Fibroblast of pulmonary artery (primary cell): Measurements from ENCODE around the gene TUSC2.

Experiments
- DNase-seq: peaks from one replicate; pipeline ENCODE4 v3.0.0-alpha.2; 2010; ENCODE audit warnings: low read depth
- H3K4me3 ChIP-seq: replicated peaks from 2 replicates; pipeline ENCODE4 v1.5.1; 2011; ENCODE audit warnings: low read depth, mild to moderate bottlenecking, control low read depth, low read length, moderate library complexity
- TF ChIP-seq, protein P1 (sequence below): IDR thresholded peaks from 2 replicates; pipeline ENCODE4 v1.5.1; 2011; ENCODE audit warnings: mild to moderate bottlenecking, control low read depth, low read length, inconsistent platforms; ENCODE audit errors: missing control alignments

Gene TUSC2

GRCh38 chr3:50371133-50371685 is 43.2 kb upstream of the TUSC2 start:
- H3K4me3 ChIP-seq = no peak overlapping the region
- TF ChIP-seq, protein P1, sequence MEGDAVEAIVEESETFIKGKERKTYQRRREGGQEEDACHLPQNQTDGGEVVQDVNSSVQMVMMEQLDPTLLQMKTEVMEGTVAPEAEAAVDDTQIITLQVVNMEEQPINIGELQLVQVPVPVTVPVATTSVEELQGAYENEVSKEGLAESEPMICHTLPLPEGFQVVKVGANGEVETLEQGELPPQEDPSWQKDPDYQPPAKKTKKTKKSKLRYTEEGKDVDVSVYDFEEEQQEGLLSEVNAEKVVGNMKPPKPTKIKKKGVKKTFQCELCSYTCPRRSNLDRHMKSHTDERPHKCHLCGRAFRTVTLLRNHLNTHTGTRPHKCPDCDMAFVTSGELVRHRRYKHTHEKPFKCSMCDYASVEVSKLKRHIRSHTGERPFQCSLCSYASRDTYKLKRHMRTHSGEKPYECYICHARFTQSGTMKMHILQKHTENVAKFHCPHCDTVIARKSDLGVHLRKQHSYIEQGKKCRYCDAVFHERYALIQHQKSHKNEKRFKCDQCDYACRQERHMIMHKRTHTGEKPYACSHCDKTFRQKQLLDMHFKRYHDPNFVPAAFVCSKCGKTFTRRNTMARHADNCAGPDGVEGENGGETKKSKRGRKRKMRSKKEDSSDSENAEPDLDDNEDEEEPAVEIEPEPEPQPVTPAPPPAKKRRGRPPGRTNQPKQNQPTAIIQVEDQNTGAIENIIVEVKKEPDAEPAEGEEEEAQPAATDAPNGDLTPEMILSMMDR = no peak
- DNase-seq = peak; percentile 23

DNA sequence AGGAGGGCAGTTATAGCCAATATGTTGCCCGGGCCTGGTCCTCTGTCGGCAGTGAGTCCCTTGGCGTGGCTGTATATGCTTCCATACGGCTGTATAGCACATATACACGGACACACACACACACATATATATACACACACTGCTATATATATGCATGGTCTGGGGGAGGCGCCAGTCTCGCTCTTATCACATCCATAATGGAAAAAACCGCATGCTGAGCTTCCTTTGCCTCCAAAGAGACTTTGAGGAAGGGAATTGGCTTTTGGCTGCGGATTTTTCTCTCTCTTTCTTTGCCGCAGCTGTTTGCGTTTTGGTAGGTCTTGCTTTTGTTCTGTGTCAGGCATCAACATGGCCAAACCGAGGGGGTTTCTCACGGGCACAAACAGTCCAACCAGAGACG is 42.6 kb upstream of the TUSC2 start:
- DNase-seq = peak; percentile 54
- no peak overlapping the region for H3K4me3 ChIP-seq
- TF ChIP-seq, protein P1 = peak; percentile 15

DNA sequence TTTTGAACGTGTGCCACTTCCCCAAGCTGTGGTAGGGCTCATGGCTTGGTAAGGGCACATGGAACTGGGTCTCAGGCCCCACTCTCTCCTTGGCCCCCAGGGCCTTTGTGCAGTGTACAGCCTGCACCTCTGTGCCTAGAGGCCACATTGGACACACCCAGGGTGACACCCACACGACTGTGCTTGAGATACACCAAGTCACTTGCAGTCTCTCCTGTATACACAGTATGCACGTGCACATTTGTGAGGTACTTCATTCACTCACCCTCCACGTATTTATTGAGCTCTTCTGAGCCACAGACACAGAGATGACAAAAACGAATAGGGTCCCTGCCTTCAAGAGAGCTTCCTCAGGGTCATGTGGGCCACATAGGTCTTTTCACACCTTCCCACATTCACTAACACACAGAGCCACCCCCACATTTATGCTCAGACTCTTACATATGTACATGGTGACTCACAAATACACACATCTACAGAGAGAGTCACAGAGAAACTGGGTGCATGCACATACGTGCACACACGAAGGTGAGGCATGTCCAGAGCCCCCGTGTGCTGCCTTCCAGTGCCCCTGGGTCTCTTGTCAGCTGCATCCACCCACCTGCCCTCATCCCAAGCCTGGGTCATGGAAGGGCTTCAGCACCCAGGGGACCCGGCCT is 41.1 kb upstream of the TUSC2 start:
- no peak for DNase-seq
- TF ChIP-seq, protein P1 = no peak
- no peak overlapping the region for H3K4me3 ChIP-seq

- no peak overlapping the region for H3K4me3 ChIP-seq
- TF ChIP-seq, protein P1 = no peak
- DNase-seq = no peak
Measured at GRCh38 chr3:50365842-50366220, 37.8 kb upstream of the TUSC2 start.

- TF ChIP-seq, protein P1 = no peak
- peak; percentile 67 for DNase-seq
- H3K4me3 ChIP-seq = peak overlapping the region; percentile 49
Measured at GRCh38 chr3:50365080-50365841, 37.2 kb upstream of the TUSC2 start.

GRCh38 chr3:50364573-50365079 is 36.6 kb upstream of the TUSC2 start:
- TF ChIP-seq, protein P1 = no peak
- peak; percentile 17 for DNase-seq
- H3K4me3 ChIP-seq = peak overlapping the region; percentile 49
